AG04450 (cell line): Measurements from ENCODE around the gene BCAS1. TPM values are rescaled to one million over a fixed set of nuclear protein-coding genes. Genes with fewer than 3 reads are reported as not detected.

Experiments
- CTCF ChIA-PET: fragments of 300-600, 350-600 bp; formaldehyde crosslinking; extraction: SDS; loops from one replicate; lab custom pipeline; 2022; ENCODE audit warnings: antibody characterized with exemption, inconsistent platforms; lab: Charles Lee
- POLR2A ChIA-PET: fragments of 350-600 bp; formaldehyde crosslinking; extraction: SDS; loops from one replicate; lab custom pipeline; 2021; ENCODE audit warnings: antibody characterized with exemption, inconsistent platforms; lab: Yijun Ruan, JAX
- DNase-seq: peaks from one replicate; pipeline ENCODE4 v3.0.0-alpha.2; 2011; ENCODE audit warnings: low read depth, low spot score
- H3K27ac ChIP-seq: one replicate; pipeline ENCODE4 v1.5.1; 2012; ENCODE audit warnings: low read depth, low read length, control low read depth
- H3K27me3 ChIP-seq: one replicate; pipeline ENCODE4 v1.6.0; 2012; ENCODE audit warnings: low read length; ENCODE audit not compliant: control insufficient read depth, insufficient read depth
- H3K4me3 ChIP-seq: 2 replicates; pipeline ENCODE4 v1.5.1; 2011; ENCODE audit warnings: mild to moderate bottlenecking, low read depth, low read length, control low read depth
- H3K9me3 ChIP-seq: 2 replicates; pipeline ENCODE4 v1.5.1; 2012; ENCODE audit warnings: low read length; ENCODE audit not compliant: control insufficient read depth, insufficient read depth
- polyA plus RNA-seq: library from polyadenylated mRNA; depleted of rRNA; stranded (reverse); fragments of >200 nt; gene quantifications from 2 replicates; pipeline ENCODE4 v1.2.3, GENCODE V29; 2011
- TF ChIP-seq, protein P1 (sequence below): IDR thresholded peaks from 2 replicates; pipeline ENCODE4 v1.5.1; 2011; ENCODE audit warnings: low read depth, low read length, control low read depth, inconsistent platforms

BCAS1 gene
- polyA plus RNA-seq, 1 experiment = not detected

- no peaks in the 10 kb centered on the region for H3K9me3 ChIP-seq
- H3K27ac ChIP-seq = no peak overlapping the region
- POLR2A ChIA-PET = no interaction called here
- DNase-seq = no peak
- TF ChIP-seq, protein P1, sequence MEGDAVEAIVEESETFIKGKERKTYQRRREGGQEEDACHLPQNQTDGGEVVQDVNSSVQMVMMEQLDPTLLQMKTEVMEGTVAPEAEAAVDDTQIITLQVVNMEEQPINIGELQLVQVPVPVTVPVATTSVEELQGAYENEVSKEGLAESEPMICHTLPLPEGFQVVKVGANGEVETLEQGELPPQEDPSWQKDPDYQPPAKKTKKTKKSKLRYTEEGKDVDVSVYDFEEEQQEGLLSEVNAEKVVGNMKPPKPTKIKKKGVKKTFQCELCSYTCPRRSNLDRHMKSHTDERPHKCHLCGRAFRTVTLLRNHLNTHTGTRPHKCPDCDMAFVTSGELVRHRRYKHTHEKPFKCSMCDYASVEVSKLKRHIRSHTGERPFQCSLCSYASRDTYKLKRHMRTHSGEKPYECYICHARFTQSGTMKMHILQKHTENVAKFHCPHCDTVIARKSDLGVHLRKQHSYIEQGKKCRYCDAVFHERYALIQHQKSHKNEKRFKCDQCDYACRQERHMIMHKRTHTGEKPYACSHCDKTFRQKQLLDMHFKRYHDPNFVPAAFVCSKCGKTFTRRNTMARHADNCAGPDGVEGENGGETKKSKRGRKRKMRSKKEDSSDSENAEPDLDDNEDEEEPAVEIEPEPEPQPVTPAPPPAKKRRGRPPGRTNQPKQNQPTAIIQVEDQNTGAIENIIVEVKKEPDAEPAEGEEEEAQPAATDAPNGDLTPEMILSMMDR = no peak
- H3K4me3 ChIP-seq = no peak overlapping the region
- no peaks in the 10 kb centered on the region for H3K27me3 ChIP-seq
- CTCF ChIA-PET = interaction anchor here (2.6 kb wide), 1 partner anchor 237 kb away, joined by 9 read pairs; no protein-coding TSS in a partner anchor
These were observed 108.0 kb downstream of the BCAS1 start for GRCh38 chr20:53962388-53962787.

DNA sequence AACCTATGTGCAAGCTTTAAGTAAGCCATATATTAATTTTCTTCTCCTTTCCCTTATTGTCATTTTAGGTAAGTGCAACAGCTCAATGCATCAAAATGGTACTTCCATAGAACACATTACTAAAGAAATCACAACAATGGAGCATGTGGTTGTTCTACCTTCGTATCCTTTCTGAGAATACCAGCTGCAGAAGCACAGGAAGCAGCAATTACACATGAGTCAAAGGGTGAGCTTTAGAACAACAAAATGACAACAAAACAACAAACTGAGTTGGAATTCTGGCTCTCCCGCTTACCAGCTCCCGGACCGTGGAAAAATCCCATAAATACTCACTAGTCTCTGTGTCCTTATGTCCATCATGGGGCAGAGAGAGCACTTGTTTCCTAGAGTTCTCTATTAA lies 108.9 kb downstream of the BCAS1 start:
- ChIA-PET CTCF (interaction anchor here (0.5 to 2.6 kb wide), 2 partner anchors 238 to 982 kb away, joined by 4 to 9 read pairs; no protein-coding TSS in a partner anchor), POLR2A (no interaction called here)
- Histone ChIP-seq H3K27ac (no peak overlapping the region), H3K27me3 (no peaks in the 10 kb centered on the region), H3K9me3 (no peaks in the 10 kb centered on the region), H3K4me3 (no peak overlapping the region)
- TF ChIP-seq, protein P1 = no peak
- no peak for DNase-seq

DNA sequence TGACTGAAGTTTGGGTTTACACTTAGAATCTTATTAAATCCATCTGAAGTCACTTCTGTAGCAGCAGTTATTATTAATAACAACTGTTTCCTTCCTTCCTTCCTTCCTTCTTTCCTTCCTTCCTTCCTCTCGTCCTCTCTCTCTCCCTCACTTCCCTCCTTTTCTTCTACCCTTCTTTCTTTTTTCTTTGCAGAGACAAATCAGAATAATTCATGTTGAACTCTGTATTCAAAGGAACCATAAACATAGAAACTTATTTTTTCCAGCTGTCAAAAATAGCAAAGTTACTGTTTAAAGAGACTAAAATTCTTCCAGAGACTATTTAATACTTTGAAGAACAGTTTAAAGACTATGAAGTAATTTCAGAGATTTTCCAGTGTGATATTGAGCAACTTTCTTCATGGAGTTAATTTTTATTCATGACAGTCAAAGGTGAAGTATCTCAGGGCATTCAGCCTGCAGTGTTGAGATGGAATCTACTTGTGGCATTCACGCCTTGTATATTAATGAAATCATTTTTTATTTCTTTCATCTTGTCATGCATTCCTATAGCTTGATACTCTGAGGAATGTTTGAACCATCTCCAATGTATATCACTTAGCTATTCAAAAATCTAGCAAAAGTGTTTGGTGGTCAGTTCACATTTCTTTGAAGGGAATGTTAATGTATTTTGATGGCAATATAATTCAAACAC lies 109.7 kb downstream of the BCAS1 start:
- Histone ChIP-seq H3K27ac (no peak overlapping the region), H3K9me3 (no peaks in the 10 kb centered on the region), H3K27me3 (no peaks in the 10 kb centered on the region), H3K4me3 (no peak overlapping the region)
- POLR2A ChIA-PET = no interaction called here
- CTCF ChIA-PET = interaction anchor here (0.5 to 2.6 kb wide), 5 partner anchors 238 to 981 kb away, joined by 4 to 14 read pairs (median 9); no protein-coding TSS in a partner anchor
- TF ChIP-seq, protein P1 = no peak
- DNase-seq = no peak

DNA sequence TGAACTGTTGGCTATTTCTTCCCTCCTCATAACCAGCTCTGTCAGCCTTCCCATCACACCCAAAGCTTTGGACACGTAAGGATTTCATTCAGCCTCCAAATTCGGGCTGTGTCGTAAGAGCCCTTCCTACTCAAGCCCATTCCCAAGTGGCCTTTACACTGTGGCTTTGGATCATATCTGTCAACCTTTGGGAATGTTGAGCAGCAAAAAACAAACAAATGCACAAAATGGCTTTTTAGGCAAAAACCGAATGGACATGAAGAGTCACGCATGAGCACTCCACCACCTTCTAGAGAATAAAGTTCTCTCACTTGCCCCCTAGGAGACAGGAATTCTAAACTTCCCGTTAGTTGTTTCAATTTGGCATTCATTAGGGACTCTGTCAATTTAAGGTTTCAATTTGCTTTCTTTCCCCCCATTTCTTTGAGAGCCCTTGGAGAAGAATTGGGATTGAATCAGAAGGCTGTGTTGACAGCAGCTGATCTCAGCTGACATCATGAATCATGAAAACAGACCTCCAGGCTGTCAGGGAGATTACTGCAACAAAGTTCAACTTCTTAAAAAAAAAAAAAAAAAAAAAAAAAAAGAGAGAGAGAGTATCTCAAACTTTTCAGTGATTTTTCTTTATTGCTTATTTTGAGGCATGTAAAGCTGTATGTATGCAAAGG lies 110.3 kb downstream of the BCAS1 start:
- DNase-seq = no peak
- H3K27ac ChIP-seq = no peak overlapping the region
- CTCF ChIA-PET = interaction anchor here (0.6 to 2.6 kb wide), 5 partner anchors 21 to 802 kb away, joined by 3 to 14 read pairs (median 4); no protein-coding TSS in a partner anchor
- TF ChIP-seq, protein P1 = no peak
- H3K4me3 ChIP-seq = no peak overlapping the region
- no peaks in the 10 kb centered on the region for H3K27me3 ChIP-seq
- no peaks in the 10 kb centered on the region for H3K9me3 ChIP-seq
- POLR2A ChIA-PET = no interaction called here

DNA sequence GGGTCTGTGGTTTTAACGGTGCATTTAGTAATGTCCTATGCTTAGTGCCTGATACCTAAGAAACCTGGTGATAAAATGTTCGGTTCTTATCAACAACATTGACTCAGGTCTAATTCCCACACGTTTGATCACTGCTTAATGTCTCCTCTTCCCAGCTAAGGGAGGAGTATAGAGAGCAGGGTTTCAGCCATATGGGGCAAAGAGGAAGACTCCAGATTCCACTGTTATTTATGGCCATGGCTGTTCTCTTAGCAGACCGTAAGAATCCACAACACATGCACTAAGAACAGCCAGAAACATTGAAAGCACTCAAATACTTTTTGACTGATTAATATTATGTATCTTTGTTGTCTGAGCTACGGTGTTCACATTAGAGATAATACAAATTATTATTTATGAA lies 112.1 kb downstream of the BCAS1 start:
- no peak for DNase-seq
- TF ChIP-seq, protein P1 = no peak
- H3K4me3 ChIP-seq = no peak overlapping the region
- H3K27me3 ChIP-seq = no peaks in the 10 kb centered on the region
- no peak overlapping the region for H3K27ac ChIP-seq
- H3K9me3 ChIP-seq = no peaks in the 10 kb centered on the region
- ChIA-PET CTCF (interaction anchor here (0.6 to 1.3 kb wide), 4 partner anchors 11 to 1577 kb away, joined by 3 to 6 read pairs (median 4); no protein-coding TSS in a partner anchor), POLR2A (no interaction called here)
